Measurements from ENCODE around the gene APBB3.
A peak's percentile ranks its signal among the peaks of the same experiment; 100 is the strongest.

APBB3 gene

GRCh38 chr5:140575309-140575708, 10.9 kb upstream of the APBB3 start:
- peak; percentile 53 for DNase-seq

GRCh38 chr5:140574165-140574564, 9.8 kb upstream of the APBB3 start:
- DNase-seq: no peak

- no peak for DNase-seq
Measured at GRCh38 chr5:140573683-140574082, 9.3 kb upstream of the APBB3 start.

- no peak for DNase-seq
Measured at GRCh38 chr5:140571105-140571504, 6.7 kb upstream of the APBB3 start.

GRCh38 chr5:140570488-140570887, 6.1 kb upstream of the APBB3 start:
- no peak for DNase-seq

- no peak for DNase-seq
Measured at GRCh38 chr5:140570058-140570457, 5.7 kb upstream of the APBB3 start.

- DNase-seq: no peak
Measured at GRCh38 chr5:140569197-140569596, 4.8 kb upstream of the APBB3 start.

GRCh38 chr5:140568443-140569063, 4.2 kb upstream of the APBB3 start:
- no peak for DNase-seq

GRCh38 chr5:140567871-140568270, 3.5 kb upstream of the APBB3 start:
- no peak for DNase-seq

- DNase-seq: no peak
Measured at GRCh38 chr5:140567136-140567818, 2.9 kb upstream of the APBB3 start.

GRCh38 chr5:140566665-140567064, 2.3 kb upstream of the APBB3 start:
- peak; percentile 21 for DNase-seq

GRCh38 chr5:140565780-140566095, 1.3 kb upstream of the APBB3 start:
- no peak for DNase-seq

GRCh38 chr5:140565024-140565779, 804 bp upstream of the APBB3 start:
- DNase-seq: no peak

GRCh38 chr5:140563596-140563995, 802 bp downstream of the APBB3 start:
- no peak for DNase-seq

GRCh38 chr5:140561753-140562523, 2.5 kb downstream of the APBB3 start:
- no peak for DNase-seq

- no peak for DNase-seq
Measured at GRCh38 chr5:140560227-140560626, 4.2 kb downstream of the APBB3 start.

GRCh38 chr5:140558542-140558941, 5.9 kb downstream of the APBB3 start:
- no peak for DNase-seq

GRCh38 chr5:140557965-140558364, 6.4 kb downstream of the APBB3 start:
- no peak for DNase-seq

- peak; percentile 90 for DNase-seq
Measured at GRCh38 chr5:140557136-140557805, 7.1 kb downstream of the APBB3 start, which contains the start of gene SRA1. Gene SRA1 (minus strand): TSS chr5:140557473. CDS start chr5:140557452, 21 bp downstream.

GRCh38 chr5:140556438-140556837, 8.0 kb downstream of the APBB3 start:
- peak; percentile 22 for DNase-seq

GRCh38 chr5:140555747-140556312, 8.6 kb downstream of the APBB3 start:
- DNase-seq: peak; percentile 41

- peak; percentile 62 for DNase-seq
Measured at GRCh38 chr5:140554454-140554853, 9.9 kb downstream of the APBB3 start.

Measured in hematopoietic multipotent progenitor cell treated with erythropoietin and hydrocortisone succinate and interleukin-3 and kit ligand, for 8 days (in vitro differentiated cells).